ENCODE data around the gene MAML2. TPM values are rescaled to one million over a fixed set of nuclear protein-coding genes. Genes with fewer than 3 reads are reported as not detected.
A peak's percentile ranks its signal among the peaks of the same experiment; 100 is the strongest.

Gene MAML2
- polyA plus RNA-seq, 1 of the 3 experiments (the other 2 are of a cell fraction): 20.1 TPM

- 73% methylated on average over 4 of the region's 4 CpGs for WGBS (ENCODE audit: low lambda C conversion rate)
- Histone ChIP-seq H2AFZ (ENCODE audit: low read depth) (no peak overlapping the region), H3K79me2 (ENCODE audit: insufficient read depth) (peaks cover 86% of the 10 kb centered on the region), H3K4me2 (0 out of 2 replicates have a peak overlapping the region, but pooled peaks have one; percentile 2), H3K27me3 (ENCODE audit: insufficient read depth) (no peaks in the 10 kb centered on the region), H3K9me2 (no peaks in the 10 kb centered on the region), H3K36me3 (replicated peaks in 1 of 2; ENCODE audit: control insufficient read depth in 1 of 2, insufficient read depth in 2 of 2, low read length in 1 of 2) (peaks cover 6 to 8% of the 10 kb centered on the region in 2 experiments), H3F3A (replicated peaks; ENCODE audit: insufficient read depth) (peaks cover 17% of the 10 kb centered on the region), H3K27ac (ENCODE audit: low read depth in 2 of 2, low read length in 1 of 2) (peak overlapping the region; percentile 86 to 92; a peak in 3 of 4 replicates), H4K20me1 (ENCODE audit: insufficient read depth) (no peaks in the 10 kb centered on the region), H3K4me3 (ENCODE audit: low read depth in 2 of 2, low read length in 1 of 2) (no peak overlapping the region), H3K4me1 (ENCODE audit: control insufficient read depth in 1 of 2, insufficient read depth in 2 of 2, low read depth in 1 of 2, low read length in 1 of 2) (peaks cover 35 to 39% of the 10 kb centered on the region in 2 experiments), H3K9me3 (no peaks in the 10 kb centered on the region), H3K9ac (no peak overlapping the region)
- ChIA-PET POLR2A (no interaction called here), CTCF (no interaction called here)
- DNase-seq: no peak
- TF ChIP-seq ZBTB33 (IDR thresholded peaks at IDR 0.05; ENCODE audit: borderline replicate concordance, low read depth): no peak
- TF ChIP-seq CHD2 (IDR thresholded peaks at IDR 0.05; ENCODE audit: low read length, partially characterized antibody): peak; percentile 0
- TF ChIP-seq MEF2A (IDR thresholded peaks at IDR 0.05; ENCODE audit: borderline replicate concordance, low read depth): no peak
- TF ChIP-seq EP300 (IDR thresholded peaks at IDR 0.05; ENCODE audit: borderline replicate concordance in 1 of 2, low read depth in 1 of 2, low read length in 1 of 2): no peak
- TF ChIP-seq PBX3 (IDR thresholded peaks at IDR 0.05): no peak
- TF ChIP-seq ELF1 (IDR thresholded peaks at IDR 0.05): no peak
- TF ChIP-seq YY1 (IDR thresholded peaks at IDR 0.05; ENCODE audit: low read depth): no peak
- no peak for TF ChIP-seq GABPA (IDR thresholded peaks at IDR 0.05; ENCODE audit: low read depth)
These were observed 246.6 kb downstream of the MAML2 start for GRCh38 chr11:96096360-96096759.

- TF ChIP-seq CHD2 (IDR thresholded peaks at IDR 0.05; ENCODE audit: low read length, partially characterized antibody) (peak; percentile 10), TAF1 (IDR thresholded peaks at IDR 0.05; ENCODE audit: borderline replicate concordance, low read depth, low read length) (no peak)
- Histone ChIP-seq H3K36me3 (replicated peaks in 1 of 2; ENCODE audit: control insufficient read depth in 1 of 2, insufficient read depth in 2 of 2, low read length in 1 of 2) (peaks cover 6 to 8% of the 10 kb centered on the region in 2 experiments), H3K27me3 (ENCODE audit: insufficient read depth) (no peaks in the 10 kb centered on the region), H3K79me2 (ENCODE audit: insufficient read depth) (peaks cover 86% of the 10 kb centered on the region), H3K27ac (ENCODE audit: low read depth in 2 of 2, low read length in 1 of 2) (peak overlapping the region; percentile 86 to 92; a peak in 3 of 4 replicates), H3K9ac (no peak overlapping the region), H3K4me2 (no peak overlapping the region), H4K20me1 (ENCODE audit: insufficient read depth) (no peaks in the 10 kb centered on the region), H3F3A (replicated peaks; ENCODE audit: insufficient read depth) (peaks cover 22% of the 10 kb centered on the region), H3K4me1 (ENCODE audit: control insufficient read depth in 1 of 2, insufficient read depth in 2 of 2, low read depth in 1 of 2, low read length in 1 of 2) (peaks cover 39 to 40% of the 10 kb centered on the region in 2 experiments), H3K9me2 (no peaks in the 10 kb centered on the region), H3K9me3 (no peaks in the 10 kb centered on the region), H3K4me3 (ENCODE audit: low read depth in 2 of 2, low read length in 1 of 2) (no peak overlapping the region), H2AFZ (ENCODE audit: low read depth) (no peak overlapping the region)
- POLR2A ChIA-PET: no interaction called here
- CTCF ChIA-PET: no interaction called here
- DNase-seq: no peak
- 47% methylated on average over 2 of the region's 2 CpGs for WGBS (ENCODE audit: low lambda C conversion rate)
These were observed 247.1 kb downstream of the MAML2 start for GRCh38 chr11:96095884-96096303.

Measured in SK-N-SH (cell line).